ENCODE results near the gene ANKRD6.

ANKRD6 gene

DNA sequence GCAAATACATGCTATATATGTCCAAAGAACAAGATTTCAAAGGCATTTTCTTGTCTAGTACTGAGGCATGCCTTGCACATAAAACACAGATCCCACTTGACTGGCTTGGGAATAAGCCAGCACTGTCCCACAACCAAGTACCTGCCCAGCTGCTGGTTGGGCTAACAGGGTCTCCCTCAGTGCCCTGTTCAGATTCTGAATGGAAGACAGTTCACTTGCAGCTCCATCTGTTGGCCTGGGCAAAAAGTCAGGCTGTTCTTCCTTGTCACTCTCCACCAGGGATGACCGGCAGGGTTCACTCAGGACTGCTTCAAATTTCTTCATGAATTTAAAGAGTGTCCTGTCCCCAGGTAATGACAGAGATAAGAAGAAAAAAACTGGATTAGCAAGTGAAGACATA lies 250.0 kb downstream of the ANKRD6 start:
- no peak for TF ChIP-seq CTCF (IDR thresholded peaks at IDR 0.05; ENCODE audit: low read depth, low read length)
- H3K4me3 ChIP-seq (ENCODE audit: low read depth, low read length) = no peak overlapping the region

Data from WI38 (cell line).